ENCODE data around the gene CYP2D6.

DNA sequence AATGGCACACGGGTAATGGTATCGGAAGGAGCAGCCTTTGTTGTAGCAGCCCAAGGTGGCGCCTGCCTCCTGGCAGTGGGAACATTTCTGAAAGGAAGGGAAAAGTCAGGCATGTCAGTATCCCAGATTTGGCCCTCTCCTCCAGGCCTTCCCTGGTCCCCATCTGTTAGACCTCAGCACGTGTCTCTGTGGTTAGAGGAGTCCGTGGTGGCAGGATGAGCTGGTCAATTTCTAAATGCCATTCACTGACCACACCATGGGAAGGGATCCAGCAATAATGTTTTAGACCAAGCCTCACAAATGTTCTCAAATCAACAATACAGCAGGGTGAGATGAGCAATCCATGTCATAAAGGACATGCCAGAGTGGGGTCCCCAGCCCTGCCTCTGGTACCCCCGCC lies 49.0 kb upstream of the CYP2D6 start:
- no peak for TF ChIP-seq POLR2A (IDR thresholded peaks at IDR 0.05; ENCODE audit: low read depth, low read length)
- no peak for TF ChIP-seq POLR2AphosphoS5 (IDR thresholded peaks at IDR 0.05; ENCODE audit: low read depth, low read length)
- TF ChIP-seq TAF1 (IDR thresholded peaks at IDR 0.05; ENCODE audit: borderline replicate concordance, low read depth, low read length): no peak

All from GM12892 (cell line).